Measurements from ENCODE around the gene KRTAP6-2.

KRTAP6-2 gene

GRCh38 chr21:30563630-30564029, 35.1 kb downstream of the KRTAP6-2 start:
- DNase-seq, result no peak

- DNase-seq, result no peak
Observed at GRCh38 chr21:30563072-30563471, 35.6 kb downstream of the KRTAP6-2 start.

- DNase-seq, result no peak
Observed at GRCh38 chr21:30561957-30562356, 36.7 kb downstream of the KRTAP6-2 start.

GRCh38 chr21:30561264-30561895, 37.3 kb downstream of the KRTAP6-2 start, which contains the start of gene KRTAP19-7:
Gene KRTAP19-7 (minus strand): TSS chr21:30561314. CDS start chr21:30561289, 25 bp downstream.
- no peak for DNase-seq

GRCh38 chr21:30555095-30555494, 43.6 kb downstream of the KRTAP6-2 start:
- no peak for DNase-seq

GRCh38 chr21:30552782-30553181, 45.9 kb downstream of the KRTAP6-2 start:
- DNase-seq, result no peak

Measured in NCI-H524 treated with DMSO at 0.1 percent for 48 hours (cell line).